Skeletal muscle satellite cell (primary cell): ENCODE measurements around the gene CELF2.
A peak's percentile ranks its signal among the peaks of the same experiment; 100 is the strongest.

Source experiments
- H3K27me3 ChIP-seq: 2 replicates; pipeline ENCODE4 v1.7.0; 2013; ENCODE audit warnings: low read length; ENCODE audit not compliant: control insufficient read depth, insufficient read depth
- H3K36me3 ChIP-seq: 2 replicates; pipeline ENCODE4 v1.7.0; 2013; ENCODE audit warnings: mild to moderate bottlenecking, control low read depth, low read length; ENCODE audit not compliant: insufficient read depth
- H3K4me1 ChIP-seq: 2 replicates; pipeline ENCODE4 v1.7.0; 2013; ENCODE audit warnings: low read length; ENCODE audit not compliant: control insufficient read depth, insufficient read depth
- H3K4me2 ChIP-seq: 2 replicates; pipeline ENCODE4 v1.7.0; 2013; ENCODE audit warnings: mild to moderate bottlenecking, low read length
- H3K4me3 ChIP-seq: 2 replicates; pipeline ENCODE4 v1.7.0; 2013; ENCODE audit warnings: low read length
- H3K9ac ChIP-seq: 2 replicates; pipeline ENCODE4 v1.7.0; 2013; ENCODE audit warnings: mild to moderate bottlenecking, low read depth, low read length, moderate library complexity
- H3K9me3 ChIP-seq: replicated peaks from 2 replicates; pipeline ENCODE4 v1.7.0; 2013; ENCODE audit warnings: mild to moderate bottlenecking, control low read depth, low read length

The CELF2 gene

DNA sequence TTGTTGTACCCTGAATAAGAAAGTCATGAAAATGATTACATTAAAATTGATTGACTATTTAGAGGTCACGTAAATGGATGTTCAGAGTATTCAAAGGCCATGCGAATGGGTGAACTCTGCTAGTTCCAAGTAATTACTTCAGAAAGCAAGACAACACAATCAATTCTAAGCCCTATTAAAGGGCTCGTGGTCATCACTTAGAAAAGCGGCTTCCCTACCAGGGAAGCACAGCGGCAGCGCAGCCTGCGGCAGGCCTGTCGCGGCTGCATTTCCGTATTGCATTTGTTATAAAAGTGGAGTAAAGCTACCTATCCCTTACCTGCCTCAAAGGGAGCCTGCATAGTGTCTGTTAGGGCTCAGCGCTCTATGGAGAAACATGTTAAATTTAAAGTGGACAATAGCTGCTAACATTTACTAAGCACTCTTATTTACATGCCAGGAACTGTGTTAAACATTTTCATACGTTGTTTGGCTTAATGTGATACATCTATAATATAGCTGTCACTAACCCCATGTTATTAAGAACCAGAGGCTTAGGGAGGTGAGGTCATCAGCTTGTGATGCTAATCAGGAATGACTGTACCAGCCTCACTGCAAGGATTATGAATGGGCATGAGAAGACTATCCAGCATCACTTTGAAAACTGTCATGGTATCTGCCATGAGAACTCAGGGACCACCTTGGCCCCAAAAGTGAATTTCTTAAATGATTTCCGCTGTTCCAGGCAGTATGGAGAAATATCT lies 187.5 kb downstream of the CELF2 start:
- Histone ChIP-seq H3K4me3 (no peak overlapping the region), H3K9ac (no peak overlapping the region), H3K4me2 (no peak overlapping the region), H3K4me1 (peaks cover 8% of the 10 kb centered on the region), H3K27me3 (no peaks in the 10 kb centered on the region), H3K9me3 (no peaks in the 10 kb centered on the region), H3K36me3 (no peaks in the 10 kb centered on the region)

- H3K9me3 ChIP-seq, result no peaks in the 10 kb centered on the region
- no peaks in the 10 kb centered on the region for H3K36me3 ChIP-seq
- H3K9ac ChIP-seq, result no peak overlapping the region
- H3K4me3 ChIP-seq, result no peak overlapping the region
- no peak overlapping the region for H3K4me2 ChIP-seq
- peaks cover 13% of the 10 kb centered on the region for H3K4me1 ChIP-seq
- H3K27me3 ChIP-seq, result no peaks in the 10 kb centered on the region
Measured at GRCh38 chr10:11206676-11207559, 189.2 kb downstream of the CELF2 start.

DNA sequence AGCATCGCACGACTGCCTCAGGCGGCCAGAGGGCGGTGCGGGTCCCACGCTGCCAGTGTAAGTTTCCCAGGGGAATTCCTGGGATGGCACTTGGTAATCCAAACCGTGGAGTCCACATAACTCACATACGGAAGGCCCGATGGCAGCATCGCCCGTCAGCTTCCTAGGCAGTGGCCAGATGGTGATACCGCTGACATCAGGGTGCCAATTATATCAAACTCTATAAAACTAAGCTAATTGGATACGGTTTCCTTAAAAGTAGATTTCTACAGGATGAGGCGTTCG lies 189.8 kb downstream of the CELF2 start:
- no peaks in the 10 kb centered on the region for H3K27me3 ChIP-seq
- no peak overlapping the region for H3K9ac ChIP-seq
- H3K4me3 ChIP-seq, result no peak overlapping the region
- no peaks in the 10 kb centered on the region for H3K36me3 ChIP-seq
- no peak overlapping the region for H3K4me2 ChIP-seq
- H3K9me3 ChIP-seq, result no peaks in the 10 kb centered on the region
- H3K4me1 ChIP-seq, result peaks cover 13% of the 10 kb centered on the region

- Histone ChIP-seq H3K4me1 (peaks cover 13% of the 10 kb centered on the region), H3K27me3 (no peaks in the 10 kb centered on the region), H3K4me2 (no peak overlapping the region), H3K9me3 (no peaks in the 10 kb centered on the region), H3K4me3 (no peak overlapping the region), H3K9ac (no peak overlapping the region), H3K36me3 (no peaks in the 10 kb centered on the region)
Measured at GRCh38 chr10:11208243-11208642, 190.6 kb downstream of the CELF2 start.

DNA sequence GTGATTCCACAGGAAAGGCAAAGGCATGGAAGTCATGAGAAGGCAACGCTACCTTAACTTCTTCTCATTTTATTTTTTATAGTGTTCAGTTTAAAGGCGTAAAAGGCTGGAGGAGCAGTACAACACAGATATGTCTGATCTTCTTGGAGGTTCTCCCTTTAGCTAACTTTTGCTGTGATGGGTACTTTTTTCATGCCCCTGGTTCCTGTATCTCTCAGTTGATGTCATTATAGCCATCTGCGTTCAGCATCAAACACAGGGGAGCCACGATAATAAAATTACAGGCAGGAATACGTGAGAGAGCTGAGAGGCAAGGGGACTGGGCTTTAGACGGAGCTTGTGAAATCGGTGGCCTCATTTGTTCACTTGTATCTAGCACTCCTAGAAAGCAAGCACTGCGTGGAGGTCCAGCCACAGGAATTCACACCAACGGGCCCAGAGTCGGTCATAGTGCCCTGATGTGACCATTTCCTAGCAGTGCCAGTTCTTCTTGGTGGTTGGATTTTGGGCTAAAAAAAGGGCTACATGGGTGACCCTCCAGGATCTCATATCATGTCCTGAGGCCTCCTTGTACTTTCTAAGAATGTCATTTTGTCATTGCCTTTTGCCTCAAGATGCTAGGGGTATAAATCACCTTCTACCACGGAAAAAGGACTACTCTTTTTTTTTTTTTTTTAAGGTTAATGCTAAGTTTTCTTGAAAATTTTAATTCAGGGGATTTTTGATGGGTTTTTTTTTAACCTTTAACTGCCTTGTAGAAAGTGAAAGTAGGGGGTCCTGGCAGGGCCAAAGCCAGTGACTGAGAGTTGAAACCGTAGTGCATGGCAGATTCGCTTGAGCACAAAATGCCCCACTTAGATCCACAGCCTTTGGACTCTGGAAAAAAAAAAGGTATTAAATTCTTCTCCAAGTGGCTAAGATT lies 191.5 kb downstream of the CELF2 start:
- no peaks in the 10 kb centered on the region for H3K36me3 ChIP-seq
- no peaks in the 10 kb centered on the region for H3K9me3 ChIP-seq
- H3K4me1 ChIP-seq, result peaks cover 13% of the 10 kb centered on the region
- H3K27me3 ChIP-seq, result no peaks in the 10 kb centered on the region
- H3K4me2 ChIP-seq, result peak overlapping the region; percentile 27
- H3K4me3 ChIP-seq, result no peak overlapping the region
- no peak overlapping the region for H3K9ac ChIP-seq

DNA sequence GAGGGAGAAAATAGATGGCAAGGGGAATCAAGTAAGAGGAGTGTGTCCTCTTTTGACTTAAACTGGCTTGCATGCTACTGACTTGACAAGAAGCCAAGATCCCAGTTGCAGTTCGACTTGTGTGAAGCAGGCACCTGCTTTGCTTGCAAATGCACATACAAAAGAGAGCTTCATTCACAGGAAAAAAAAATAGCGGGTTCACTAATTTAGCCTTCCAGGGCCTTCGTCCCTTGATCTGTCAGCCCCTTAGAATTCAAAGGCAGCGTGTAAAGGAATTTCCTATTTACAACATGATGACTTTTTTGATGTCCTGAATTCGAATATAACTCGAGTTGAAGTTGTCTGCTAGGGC lies 192.1 kb downstream of the CELF2 start:
- Histone ChIP-seq H3K9me3 (no peaks in the 10 kb centered on the region), H3K36me3 (no peaks in the 10 kb centered on the region), H3K4me1 (peaks cover 13% of the 10 kb centered on the region), H3K9ac (no peak overlapping the region), H3K27me3 (no peaks in the 10 kb centered on the region), H3K4me3 (no peak overlapping the region), H3K4me2 (peak overlapping the region; percentile 27)

- peak overlapping the region; percentile 24 for H3K4me2 ChIP-seq
- H3K9me3 ChIP-seq, result no peaks in the 10 kb centered on the region
- H3K9ac ChIP-seq, result no peak overlapping the region
- no peak overlapping the region for H3K4me3 ChIP-seq
- H3K4me1 ChIP-seq, result peaks cover 13% of the 10 kb centered on the region
- H3K36me3 ChIP-seq, result no peaks in the 10 kb centered on the region
- H3K27me3 ChIP-seq, result no peaks in the 10 kb centered on the region
Measured at GRCh38 chr10:11210211-11210922, 192.7 kb downstream of the CELF2 start.

- H3K4me1 ChIP-seq, result peaks cover 13% of the 10 kb centered on the region
- no peaks in the 10 kb centered on the region for H3K36me3 ChIP-seq
- no peak overlapping the region for H3K9ac ChIP-seq
- H3K9me3 ChIP-seq, result no peaks in the 10 kb centered on the region
- no peak overlapping the region for H3K4me2 ChIP-seq
- H3K4me3 ChIP-seq, result no peak overlapping the region
- no peaks in the 10 kb centered on the region for H3K27me3 ChIP-seq
Measured at GRCh38 chr10:11212288-11213085, 194.8 kb downstream of the CELF2 start.

GRCh38 chr10:11213137-11213536 lies 195.5 kb downstream of the CELF2 start:
- no peak overlapping the region for H3K4me3 ChIP-seq
- no peaks in the 10 kb centered on the region for H3K9me3 ChIP-seq
- H3K9ac ChIP-seq, result no peak overlapping the region
- peaks cover 2% of the 10 kb centered on the region for H3K36me3 ChIP-seq
- H3K4me2 ChIP-seq, result no peak overlapping the region
- H3K4me1 ChIP-seq, result peaks cover 13% of the 10 kb centered on the region
- no peaks in the 10 kb centered on the region for H3K27me3 ChIP-seq

DNA sequence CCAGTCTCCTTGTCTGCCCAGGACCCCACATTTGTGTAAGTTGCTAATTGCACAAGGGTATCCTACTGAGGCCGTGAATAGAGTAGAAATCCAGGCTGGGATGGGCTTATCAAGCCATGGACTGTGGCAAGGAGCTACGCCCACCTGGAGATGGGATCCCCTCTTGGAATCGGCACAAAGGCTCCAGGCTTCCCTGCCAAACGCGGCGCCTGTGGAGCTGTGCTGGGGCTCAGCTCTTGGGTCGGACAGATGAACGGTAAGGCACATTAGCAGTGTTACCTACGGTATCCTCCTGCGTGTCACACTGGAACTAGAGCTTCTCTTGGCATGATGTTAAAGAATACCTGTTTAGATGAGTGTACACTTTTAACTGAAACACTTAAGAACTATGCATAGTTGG lies 196.7 kb downstream of the CELF2 start:
- Histone ChIP-seq H3K9ac (no peak overlapping the region), H3K4me1 (peaks cover 13% of the 10 kb centered on the region), H3K4me2 (no peak overlapping the region), H3K9me3 (no peaks in the 10 kb centered on the region), H3K36me3 (peaks cover 2% of the 10 kb centered on the region), H3K27me3 (no peaks in the 10 kb centered on the region), H3K4me3 (no peak overlapping the region)
